Ovary (tissue), 3 donors: Measurements from ENCODE around the gene EIF5A.

Source experiments
- EP300 ChIP-seq: sonication (generic); formaldehyde crosslinking; IDR thresholded peaks from one replicate; pipeline ENCODE4 v1.6.1; 2017; ENCODE audit warnings: antibody characterized with exemption
- TF ChIP-seq, protein P1 (sequence below), 3 donors: fragments of 450-650 bp in 2 of 3; fragments of 200-600 bp in 1 of 3; IDR thresholded peaks; one replicate each; pipeline versions ENCODE4 v1.5.1 to v1.8.0; 2016 to 2022; ENCODE audit warnings: antibody characterized with exemption in 3 of 3, mild to moderate bottlenecking in 1 of 3
- donor health status: DM: no; HTN: no; CAD: no.

DNA sequence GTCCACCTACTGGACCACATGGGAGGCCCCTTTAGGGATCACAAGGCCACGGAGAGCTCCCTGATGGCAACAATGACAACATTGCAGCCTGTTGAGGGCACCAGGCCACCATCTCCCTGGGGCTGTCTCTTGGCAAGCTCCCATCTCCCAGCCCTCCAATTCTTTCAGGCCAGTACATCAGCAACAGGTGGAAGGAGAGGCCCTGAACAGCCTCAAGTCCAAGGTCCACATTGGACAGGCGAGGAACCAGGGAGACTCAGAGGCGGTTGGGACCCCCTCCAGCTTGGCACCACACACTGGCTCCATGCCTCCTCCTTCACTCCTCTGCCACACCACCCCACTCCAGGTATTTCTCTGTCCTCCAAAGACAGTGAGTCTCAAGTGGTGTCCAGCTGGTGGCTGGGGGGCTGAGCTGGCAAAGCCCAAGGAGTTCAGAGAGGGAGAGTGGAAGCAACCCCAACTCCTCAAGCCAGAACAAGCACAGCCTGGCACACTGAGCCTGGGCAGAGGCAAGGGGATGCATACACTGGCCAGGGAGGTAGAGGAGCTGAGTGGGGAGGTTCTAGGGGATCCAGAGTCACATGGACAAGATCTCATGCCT lies 27.6 kb downstream of the EIF5A start:
- no peak for TF ChIP-seq EP300
- TF ChIP-seq, protein P1, sequence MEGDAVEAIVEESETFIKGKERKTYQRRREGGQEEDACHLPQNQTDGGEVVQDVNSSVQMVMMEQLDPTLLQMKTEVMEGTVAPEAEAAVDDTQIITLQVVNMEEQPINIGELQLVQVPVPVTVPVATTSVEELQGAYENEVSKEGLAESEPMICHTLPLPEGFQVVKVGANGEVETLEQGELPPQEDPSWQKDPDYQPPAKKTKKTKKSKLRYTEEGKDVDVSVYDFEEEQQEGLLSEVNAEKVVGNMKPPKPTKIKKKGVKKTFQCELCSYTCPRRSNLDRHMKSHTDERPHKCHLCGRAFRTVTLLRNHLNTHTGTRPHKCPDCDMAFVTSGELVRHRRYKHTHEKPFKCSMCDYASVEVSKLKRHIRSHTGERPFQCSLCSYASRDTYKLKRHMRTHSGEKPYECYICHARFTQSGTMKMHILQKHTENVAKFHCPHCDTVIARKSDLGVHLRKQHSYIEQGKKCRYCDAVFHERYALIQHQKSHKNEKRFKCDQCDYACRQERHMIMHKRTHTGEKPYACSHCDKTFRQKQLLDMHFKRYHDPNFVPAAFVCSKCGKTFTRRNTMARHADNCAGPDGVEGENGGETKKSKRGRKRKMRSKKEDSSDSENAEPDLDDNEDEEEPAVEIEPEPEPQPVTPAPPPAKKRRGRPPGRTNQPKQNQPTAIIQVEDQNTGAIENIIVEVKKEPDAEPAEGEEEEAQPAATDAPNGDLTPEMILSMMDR (IDR thresholded peaks at IDR 0.05) = no peak
